Adipocyte (in vitro differentiated cells): ENCODE measurements around the gene TAS1R1.

Experiments
- DNase-seq: peaks from one replicate; pipeline ENCODE4 v3.0.0-alpha.2; 2015; ENCODE audit warnings: low read depth
- H3K27me3 ChIP-seq: replicated peaks from 2 replicates; pipeline ENCODE4 v1.7.0; 2013; ENCODE audit warnings: mild to moderate bottlenecking, low read length, moderate library complexity; ENCODE audit not compliant: control insufficient read depth, insufficient read depth
- H3K36me3 ChIP-seq: 2 replicates; pipeline ENCODE4 v1.7.0; 2013; ENCODE audit warnings: low read length, mild to moderate bottlenecking, moderate library complexity; ENCODE audit not compliant: control insufficient read depth, insufficient read depth, severe bottlenecking
- H3K4me1 ChIP-seq: 2 replicates; pipeline ENCODE4 v1.7.0; 2013; ENCODE audit warnings: mild to moderate bottlenecking, low read length, moderate library complexity; ENCODE audit not compliant: control insufficient read depth, insufficient read depth
- H3K4me3 ChIP-seq: 2 replicates; pipeline ENCODE4 v1.7.0; 2013; ENCODE audit warnings: mild to moderate bottlenecking, low read length, moderate library complexity
- H3K9ac ChIP-seq: 2 replicates; pipeline ENCODE4 v1.7.0; 2013; ENCODE audit warnings: mild to moderate bottlenecking, low read length, moderate library complexity
- H3K9me3 ChIP-seq: 2 replicates; pipeline ENCODE4 v1.7.0; 2013; ENCODE audit warnings: mild to moderate bottlenecking, low read length, moderate library complexity; ENCODE audit not compliant: control insufficient read depth

The TAS1R1 gene

DNA sequence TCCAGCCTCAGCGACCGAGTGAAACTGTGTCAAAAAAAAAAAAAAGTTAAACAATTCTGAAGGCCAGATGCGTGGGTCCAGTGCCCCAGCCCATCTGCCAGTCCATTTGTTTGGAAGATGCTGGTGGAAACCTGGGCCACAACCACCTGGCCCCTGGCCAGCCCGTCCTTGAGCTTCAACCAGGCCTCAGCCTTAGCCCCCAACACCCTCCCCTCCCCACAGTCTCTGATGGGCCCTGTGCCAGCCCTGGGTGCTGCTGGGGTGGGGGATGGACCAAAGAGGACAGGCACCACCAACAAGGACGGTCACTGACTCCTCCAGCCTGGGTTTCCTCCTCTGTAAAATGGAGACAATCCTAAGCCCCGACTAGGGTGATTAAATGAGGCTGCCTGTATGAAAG is 44.1 kb upstream of the TAS1R1 start:
- H3K4me1 ChIP-seq, result peaks cover 6% of the 10 kb centered on the region
- H3K27me3 ChIP-seq, result peaks cover 21% of the 10 kb centered on the region
- no peak overlapping the region for H3K9ac ChIP-seq
- H3K4me3 ChIP-seq, result no peak overlapping the region
- H3K9me3 ChIP-seq, result no peaks in the 10 kb centered on the region
- DNase-seq, result no peak
- no peaks in the 10 kb centered on the region for H3K36me3 ChIP-seq

GRCh38 chr1:6511561-6512244 is 43.4 kb upstream of the TAS1R1 start:
- Histone ChIP-seq H3K9me3 (no peaks in the 10 kb centered on the region), H3K9ac (no peak overlapping the region), H3K4me3 (no peak overlapping the region), H3K4me1 (peaks cover 6% of the 10 kb centered on the region), H3K36me3 (no peaks in the 10 kb centered on the region), H3K27me3 (peaks cover 17% of the 10 kb centered on the region)
- DNase-seq, result no peak

GRCh38 chr1:6512245-6512907 is 42.7 kb upstream of the TAS1R1 start:
- H3K4me1 ChIP-seq, result peaks cover 6% of the 10 kb centered on the region
- DNase-seq, result no peak
- no peaks in the 10 kb centered on the region for H3K9me3 ChIP-seq
- no peak overlapping the region for H3K9ac ChIP-seq
- peaks cover 11% of the 10 kb centered on the region for H3K27me3 ChIP-seq
- no peaks in the 10 kb centered on the region for H3K36me3 ChIP-seq
- no peak overlapping the region for H3K4me3 ChIP-seq

- Histone ChIP-seq H3K4me3 (no peak overlapping the region), H3K36me3 (no peaks in the 10 kb centered on the region), H3K9ac (no peak overlapping the region), H3K27me3 (peaks cover 8% of the 10 kb centered on the region), H3K4me1 (peaks cover 6% of the 10 kb centered on the region), H3K9me3 (no peaks in the 10 kb centered on the region)
- no peak for DNase-seq
These were observed 42.2 kb upstream of the TAS1R1 start for GRCh38 chr1:6512908-6513280.

- H3K9ac ChIP-seq, result no peak overlapping the region
- peaks cover 6% of the 10 kb centered on the region for H3K4me1 ChIP-seq
- no peak overlapping the region for H3K4me3 ChIP-seq
- no peak for DNase-seq
- H3K9me3 ChIP-seq, result no peaks in the 10 kb centered on the region
- H3K36me3 ChIP-seq, result no peaks in the 10 kb centered on the region
- H3K27me3 ChIP-seq, result peaks cover 4% of the 10 kb centered on the region
These were observed 41.7 kb upstream of the TAS1R1 start for GRCh38 chr1:6513320-6513801.

DNA sequence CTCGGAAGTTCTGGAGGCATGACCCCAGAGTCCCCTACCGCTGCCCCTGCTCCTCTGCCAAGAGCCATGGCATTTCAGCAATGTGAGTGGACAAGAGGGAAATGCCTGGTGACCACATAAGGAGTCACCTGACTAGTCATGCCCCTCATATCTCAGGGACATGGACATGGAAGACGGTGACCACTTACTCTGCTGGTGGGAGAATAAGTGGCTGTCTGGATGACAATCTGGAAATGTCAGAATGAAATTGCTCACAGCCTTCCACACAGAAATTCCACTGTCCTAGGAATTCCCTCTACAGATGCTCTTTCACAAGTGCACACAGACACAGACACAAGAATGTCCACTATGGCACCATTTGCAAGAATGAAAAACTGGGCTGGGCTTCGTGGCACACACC is 39.3 kb upstream of the TAS1R1 start:
- no peak overlapping the region for H3K4me3 ChIP-seq
- no peak for DNase-seq
- no peak overlapping the region for H3K9ac ChIP-seq
- no peaks in the 10 kb centered on the region for H3K27me3 ChIP-seq
- no peaks in the 10 kb centered on the region for H3K9me3 ChIP-seq
- no peaks in the 10 kb centered on the region for H3K36me3 ChIP-seq
- H3K4me1 ChIP-seq, result peaks cover 23% of the 10 kb centered on the region

GRCh38 chr1:6517435-6517851 is 37.7 kb upstream of the TAS1R1 start:
- Histone ChIP-seq H3K4me1 (peaks cover 25% of the 10 kb centered on the region), H3K9ac (no peak overlapping the region), H3K4me3 (no peak overlapping the region), H3K27me3 (no peaks in the 10 kb centered on the region), H3K9me3 (no peaks in the 10 kb centered on the region), H3K36me3 (no peaks in the 10 kb centered on the region)
- no peak for DNase-seq

DNA sequence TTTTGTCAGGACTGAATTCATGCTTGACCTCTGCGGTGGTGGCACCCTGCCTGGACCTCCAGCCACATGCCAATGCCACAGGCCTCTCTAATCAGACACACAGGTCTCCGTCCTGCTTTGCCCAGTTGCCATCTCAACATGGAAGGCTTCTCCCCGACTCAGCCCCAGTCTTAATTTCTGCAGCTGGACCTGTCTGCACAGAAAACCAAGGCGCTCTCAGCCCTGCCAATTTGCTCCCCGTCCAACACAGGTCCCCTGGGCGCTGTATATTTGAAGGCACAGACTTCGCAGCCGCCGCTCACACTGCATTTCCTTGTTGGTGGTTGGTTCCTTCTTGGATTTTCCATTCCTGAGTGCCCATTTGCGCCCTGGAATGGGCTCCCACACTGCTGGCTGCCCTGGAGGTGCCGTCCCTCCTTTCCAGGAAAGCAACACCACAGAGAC is 35.6 kb upstream of the TAS1R1 start:
- peaks cover 25% of the 10 kb centered on the region for H3K4me1 ChIP-seq
- no peaks in the 10 kb centered on the region for H3K36me3 ChIP-seq
- no peak for DNase-seq
- no peaks in the 10 kb centered on the region for H3K9me3 ChIP-seq
- H3K4me3 ChIP-seq, result peak overlapping the region; percentile 16
- no peak overlapping the region for H3K9ac ChIP-seq
- H3K27me3 ChIP-seq, result no peaks in the 10 kb centered on the region

DNA sequence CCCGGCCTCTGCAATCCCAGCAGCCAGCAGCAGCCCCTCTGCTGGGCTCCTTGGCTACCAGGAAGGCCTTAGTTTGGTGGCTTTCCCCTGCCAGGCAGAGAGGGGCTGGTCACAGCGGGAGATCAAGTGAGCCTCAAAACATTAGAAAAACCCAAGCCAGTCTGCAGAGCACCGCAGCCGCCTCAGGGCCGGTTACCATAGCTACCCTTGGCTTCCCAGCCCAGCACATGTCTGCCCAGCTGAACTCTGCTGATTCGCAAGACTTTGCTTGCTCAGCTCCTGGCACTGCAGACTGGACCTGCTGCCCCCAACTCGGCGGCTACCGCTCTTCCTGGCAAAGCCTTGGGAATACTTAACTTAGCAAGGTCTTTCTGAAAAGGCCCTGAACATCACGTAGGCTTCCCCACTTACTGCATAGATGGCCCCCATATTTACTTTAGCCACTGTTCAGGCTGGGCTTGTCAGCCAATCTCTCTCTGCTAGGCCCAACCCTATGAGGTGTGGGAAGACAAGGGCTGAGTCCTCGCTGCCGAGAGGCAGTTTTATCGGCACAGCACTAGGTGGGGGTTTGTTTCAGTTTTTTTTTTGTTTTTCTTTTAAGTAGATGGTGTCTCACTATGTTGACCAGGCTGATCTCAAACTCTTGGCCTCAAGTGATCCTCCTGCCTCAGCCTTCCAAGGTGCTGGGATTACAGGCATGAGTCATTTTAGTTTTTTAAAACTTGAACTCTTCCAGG is 35.0 kb upstream of the TAS1R1 start:
- Histone ChIP-seq H3K4me3 (peak overlapping the region; percentile 16), H3K27me3 (no peaks in the 10 kb centered on the region), H3K4me1 (peaks cover 25% of the 10 kb centered on the region), H3K9ac (no peak overlapping the region), H3K36me3 (peaks cover under 1% of the 10 kb centered on the region), H3K9me3 (no peaks in the 10 kb centered on the region)
- peak; percentile 89 for DNase-seq

- Histone ChIP-seq H3K9me3 (no peaks in the 10 kb centered on the region), H3K36me3 (peaks cover 15% of the 10 kb centered on the region), H3K4me3 (no peak overlapping the region), H3K27me3 (no peaks in the 10 kb centered on the region), H3K4me1 (peaks cover 19% of the 10 kb centered on the region), H3K9ac (no peak overlapping the region)
- DNase-seq, result peak; percentile 14
These were observed 33.6 kb upstream of the TAS1R1 start for GRCh38 chr1:6521536-6521935.

DNA sequence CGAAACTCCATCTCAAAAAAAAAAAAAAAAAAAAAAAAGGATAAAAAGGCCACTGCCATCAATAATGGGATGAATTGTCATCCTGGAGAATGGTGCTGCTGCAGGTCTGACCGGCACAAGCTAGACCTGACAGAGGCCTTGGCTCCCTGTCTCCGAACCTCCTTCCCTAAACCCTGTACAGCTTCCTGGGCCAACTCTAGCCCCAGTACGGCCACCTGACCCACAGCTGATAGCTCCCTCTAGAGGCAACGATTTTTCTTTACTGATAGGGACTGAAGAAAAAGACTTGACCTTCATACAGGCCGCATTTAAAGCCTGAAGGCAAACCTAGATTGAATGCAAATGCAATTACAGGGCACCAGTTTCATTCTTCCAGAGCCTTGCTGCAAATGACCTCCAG is 31.5 kb upstream of the TAS1R1 start:
- Histone ChIP-seq H3K9ac (no peak overlapping the region), H3K27me3 (no peaks in the 10 kb centered on the region), H3K4me1 (peaks cover 19% of the 10 kb centered on the region), H3K36me3 (peaks cover 27% of the 10 kb centered on the region), H3K4me3 (no peak overlapping the region), H3K9me3 (no peaks in the 10 kb centered on the region)
- DNase-seq, result peak; percentile 59
